Parietal lobe (tissue), 1 donor: ENCODE results near the gene DEFB124. TPM values are rescaled to one million over a fixed set of nuclear protein-coding genes. Genes with fewer than 3 reads are reported as not detected.

Experiments used
- total RNA-seq: library from RNA; depleted of rRNA; stranded (reverse); fragments of >200 nt; gene quantifications from one replicate; pipeline ENCODE4 v1.2.3, GENCODE V29; 2014

Gene DEFB124, protein sequence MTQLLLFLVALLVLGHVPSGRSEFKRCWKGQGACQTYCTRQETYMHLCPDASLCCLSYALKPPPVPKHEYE
- total RNA-seq, result not detected

DNA sequence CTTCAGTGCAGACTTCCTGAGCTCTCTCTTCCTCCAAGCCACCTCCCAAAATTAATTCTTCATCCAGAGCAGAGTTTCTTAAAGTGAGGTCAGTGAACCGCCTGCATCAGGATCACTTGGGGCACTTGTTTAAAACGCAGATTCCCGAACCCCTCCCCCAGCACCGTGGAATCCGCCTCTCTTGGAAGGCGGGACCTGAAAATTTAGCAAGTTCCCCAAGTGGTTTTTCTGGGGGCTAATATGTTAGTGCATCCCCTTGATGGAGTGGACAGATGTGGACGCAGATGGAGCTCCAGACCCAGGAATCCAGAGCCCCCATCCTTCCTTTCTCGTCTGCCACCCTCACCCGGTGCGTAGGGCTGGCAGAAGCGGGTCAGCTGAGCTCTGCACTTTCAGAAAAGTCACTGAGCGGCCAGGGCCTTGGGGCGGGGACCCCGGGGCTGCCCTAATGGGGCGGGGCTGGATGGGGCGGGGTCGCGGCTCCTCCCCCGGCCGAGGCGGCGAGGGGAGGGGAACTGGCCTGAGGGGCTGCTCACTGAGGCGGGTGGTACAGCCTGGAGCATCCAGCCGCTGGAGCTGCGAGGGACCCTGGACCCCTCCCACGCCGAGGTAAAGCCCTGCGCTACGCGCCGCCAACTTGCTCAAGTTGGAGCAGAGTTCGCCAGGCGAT is at the start of gene DEFB124, which contains the start of gene REM1:
Gene DEFB124, minus strand, starts transcription at position 370 of the 670 bp plus-strand sequence. CDS start 2,114 bp downstream, outside the sequence.
Gene REM1, plus strand, starts transcription at position 531 of the 670 bp plus-strand sequence. CDS start 1,158 bp downstream, outside the sequence.

DNA sequence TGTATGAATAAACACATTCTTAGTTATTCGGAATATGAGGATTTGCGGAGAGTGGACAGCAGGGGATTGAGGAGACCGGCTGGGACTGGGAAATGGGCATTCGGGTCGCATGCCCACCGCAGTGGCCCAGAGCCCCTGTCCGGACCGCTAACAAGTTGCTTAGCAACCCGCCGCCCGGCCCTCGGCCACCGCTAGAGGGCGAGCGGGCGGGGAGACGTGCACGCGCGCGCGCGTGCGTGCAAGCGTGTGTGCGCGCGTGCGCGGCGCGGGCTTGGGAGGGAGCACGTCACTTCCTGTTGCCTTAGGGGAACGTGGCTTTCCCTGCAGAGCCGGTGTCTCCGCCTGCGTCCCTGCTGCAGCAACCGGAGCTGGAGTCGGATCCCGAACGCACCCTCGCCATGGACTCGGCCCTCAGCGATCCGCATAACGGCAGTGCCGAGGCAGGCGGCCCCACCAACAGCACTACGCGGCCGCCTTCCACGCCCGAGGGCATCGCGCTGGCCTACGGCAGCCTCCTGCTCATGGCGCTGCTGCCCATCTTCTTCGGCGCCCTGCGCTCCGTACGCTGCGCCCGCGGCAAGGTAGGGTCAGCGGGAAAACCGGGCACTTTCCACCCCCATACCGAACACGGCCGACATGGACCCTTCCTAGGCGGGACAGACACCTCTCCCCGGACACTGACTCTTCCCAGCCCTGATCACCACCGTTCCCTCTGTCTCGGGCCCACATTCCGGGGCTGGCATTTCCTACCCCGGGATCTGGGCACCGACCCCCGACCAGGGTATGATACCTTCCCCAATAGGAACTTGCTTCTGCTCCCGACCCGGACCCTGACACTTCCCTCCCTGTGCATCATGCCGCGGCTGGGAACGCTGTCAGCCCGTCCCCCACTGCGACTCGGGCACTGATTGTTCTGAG is 39.5 kb upstream of the DEFB124 start, which contains the start of gene HM13:
Gene HM13, plus strand, starts transcription at position 289 of the 918 bp plus-strand sequence. Its CDS starts 110 bp downstream, at position 399.

DNA sequence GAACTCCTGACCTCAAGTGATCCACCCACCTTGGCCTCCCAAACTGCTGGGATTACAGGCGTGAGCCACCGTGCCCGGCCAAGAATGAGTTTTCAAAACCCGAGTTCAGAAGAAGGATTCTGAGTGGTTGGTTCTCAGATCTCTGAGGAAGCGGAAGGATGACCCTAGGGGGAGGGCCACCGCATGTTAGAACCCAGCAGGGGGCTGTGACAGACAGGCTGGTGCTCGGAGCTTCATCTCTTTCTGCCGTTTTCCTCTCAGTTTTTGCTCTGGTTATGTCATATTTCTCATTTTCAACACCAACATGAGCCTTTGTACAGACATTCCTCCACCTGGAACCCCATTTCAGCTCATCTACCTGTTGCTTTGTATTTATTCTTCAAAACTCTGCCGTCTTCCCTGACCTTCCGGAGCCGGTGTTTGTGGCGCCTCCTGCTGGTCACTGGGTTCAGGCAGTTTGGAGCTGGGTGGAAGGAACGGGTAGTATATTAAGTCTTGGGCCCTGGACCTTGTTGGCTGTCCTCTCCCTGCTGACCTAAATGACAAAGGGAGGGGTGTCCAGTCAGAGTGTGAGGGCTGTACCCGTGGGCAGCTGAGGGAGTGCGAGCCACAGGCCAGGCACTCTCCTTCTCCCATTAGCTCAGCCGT is 34.8 kb downstream of the DEFB124 start, which contains the start of gene DEFB123:
Gene DEFB123, plus strand, starts transcription at position 621 of the 648 bp plus-strand sequence. CDS start 67 bp downstream, outside the sequence.

Other genes with a start within 250 kb of the DEFB124 start
- not detected for gene DEFB115, start 217.5 kb downstream of the DEFB124 start, total RNA-seq
- not detected for gene DEFB116, start 166.5 kb downstream of the DEFB124 start, total RNA-seq
- not detected for gene DEFB118, start 106.5 kb downstream of the DEFB124 start, total RNA-seq
- not detected for gene DEFB119, start 84.5 kb downstream of the DEFB124 start, total RNA-seq
- not detected for gene DEFB121, start 68.9 kb downstream of the DEFB124 start, total RNA-seq
- not detected for gene DEFB123, start 34.5 kb downstream of the DEFB124 start, total RNA-seq
- gene REM1, start 161 bp upstream of the DEFB124 start, total RNA-seq, result 0.31 TPM
- 49.5 TPM for gene HM13, start 39.3 kb upstream of the DEFB124 start, total RNA-seq
- gene ID1, start 130.2 kb upstream of the DEFB124 start, total RNA-seq, result 26.0 TPM
- not detected for gene COX4I2, start 162.8 kb upstream of the DEFB124 start, total RNA-seq
- 50.7 TPM for gene BCL2L1, start 247.7 kb upstream of the DEFB124 start, total RNA-seq